ENCODE results near the gene NDUFAF2. TPM values are rescaled to one million over a fixed set of nuclear protein-coding genes. Genes with fewer than 3 reads are reported as not detected.

The NDUFAF2 gene
- total and polyA plus RNA-seq, 2 experiments from 2014 or later: 28.8 to 51.2 TPM

DNA sequence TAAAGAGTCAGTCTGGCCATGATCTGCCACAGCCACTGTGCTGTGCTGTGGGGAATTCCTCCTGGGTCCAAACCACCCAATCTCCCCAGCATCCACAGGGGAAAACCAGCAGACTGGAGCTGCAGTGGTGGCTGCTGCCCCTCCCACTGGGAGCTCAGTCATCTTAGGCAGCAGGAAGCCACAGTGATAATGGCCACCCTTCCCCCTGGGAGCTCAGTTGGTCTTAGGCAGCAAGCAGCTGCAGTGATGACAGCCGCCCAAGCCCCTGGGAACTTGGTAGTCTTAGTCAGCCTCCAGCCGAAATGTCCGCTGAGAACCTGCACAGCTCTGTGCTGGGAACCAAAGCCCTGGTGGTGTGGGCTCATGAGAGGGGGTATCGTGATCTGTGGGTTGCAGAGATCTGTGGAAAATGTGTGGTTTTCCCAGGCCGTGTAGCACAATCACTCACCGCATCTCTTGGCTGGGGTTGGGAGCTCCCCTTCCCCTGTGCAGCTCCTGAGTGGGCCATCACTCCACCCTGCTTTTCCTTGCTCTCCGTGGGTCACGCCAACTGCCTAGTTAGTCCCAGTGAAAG, 255.7 kb downstream of the NDUFAF2 start:
- no peaks in the 10 kb centered on the region for H3K4me1 ChIP-seq (ENCODE audit: low read depth)
- no peak overlapping the region for H3K27ac ChIP-seq
- DNase-seq (ENCODE audit: low read depth in 1 of 2, low spot score in 1 of 2): peak in 1 of 2 donors; percentile 55
- H3K27me3 ChIP-seq: no peaks in the 10 kb centered on the region
- no peaks in the 10 kb centered on the region for H3K9me3 ChIP-seq (ENCODE audit: low read depth)
- TF ChIP-seq, protein P1, sequence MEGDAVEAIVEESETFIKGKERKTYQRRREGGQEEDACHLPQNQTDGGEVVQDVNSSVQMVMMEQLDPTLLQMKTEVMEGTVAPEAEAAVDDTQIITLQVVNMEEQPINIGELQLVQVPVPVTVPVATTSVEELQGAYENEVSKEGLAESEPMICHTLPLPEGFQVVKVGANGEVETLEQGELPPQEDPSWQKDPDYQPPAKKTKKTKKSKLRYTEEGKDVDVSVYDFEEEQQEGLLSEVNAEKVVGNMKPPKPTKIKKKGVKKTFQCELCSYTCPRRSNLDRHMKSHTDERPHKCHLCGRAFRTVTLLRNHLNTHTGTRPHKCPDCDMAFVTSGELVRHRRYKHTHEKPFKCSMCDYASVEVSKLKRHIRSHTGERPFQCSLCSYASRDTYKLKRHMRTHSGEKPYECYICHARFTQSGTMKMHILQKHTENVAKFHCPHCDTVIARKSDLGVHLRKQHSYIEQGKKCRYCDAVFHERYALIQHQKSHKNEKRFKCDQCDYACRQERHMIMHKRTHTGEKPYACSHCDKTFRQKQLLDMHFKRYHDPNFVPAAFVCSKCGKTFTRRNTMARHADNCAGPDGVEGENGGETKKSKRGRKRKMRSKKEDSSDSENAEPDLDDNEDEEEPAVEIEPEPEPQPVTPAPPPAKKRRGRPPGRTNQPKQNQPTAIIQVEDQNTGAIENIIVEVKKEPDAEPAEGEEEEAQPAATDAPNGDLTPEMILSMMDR (IDR thresholded peaks at IDR 0.05; ENCODE audit: low read depth, low read length): no peak
- H3K4me3 ChIP-seq: no peak overlapping the region
- H3K36me3 ChIP-seq: no peaks in the 10 kb centered on the region

GRCh38 chr5:61202213-61202612, 257.2 kb downstream of the NDUFAF2 start:
- H3K36me3 ChIP-seq: no peaks in the 10 kb centered on the region
- no peaks in the 10 kb centered on the region for H3K9me3 ChIP-seq (ENCODE audit: low read depth)
- no peak overlapping the region for H3K4me3 ChIP-seq
- DNase-seq (ENCODE audit: low read depth in 1 of 2, low spot score in 1 of 2): no peak
- H3K4me1 ChIP-seq (ENCODE audit: low read depth): no peaks in the 10 kb centered on the region
- H3K27me3 ChIP-seq: no peaks in the 10 kb centered on the region
- H3K27ac ChIP-seq: no peak overlapping the region
- TF ChIP-seq, protein P1 (IDR thresholded peaks at IDR 0.05; ENCODE audit: low read depth, low read length): no peak

Other genes starting within 250 kb of the NDUFAF2 start
- gene DEPDC1B, start 245.0 kb upstream of the NDUFAF2 start, total RNA-seq: 1.6 and 15.7 TPM in 2 replicates
- 1.8 and 20.8 TPM in 2 replicates for gene DEPDC1B, start 245.0 kb upstream of the NDUFAF2 start, polyA plus RNA-seq
- gene ELOVL7, start 100.9 kb upstream of the NDUFAF2 start, total RNA-seq: 0.14 and 0.42 TPM in 2 replicates
- 0.64 and 1.6 TPM in 2 replicates for gene ELOVL7, start 100.9 kb upstream of the NDUFAF2 start, polyA plus RNA-seq
- 9.7 and 23.9 TPM in 2 replicates for gene ERCC8, start 135 bp upstream of the NDUFAF2 start, total RNA-seq
- gene ERCC8, start 135 bp upstream of the NDUFAF2 start, polyA plus RNA-seq: 17.6 and 19.1 TPM in 2 replicates
- 34.3 and 36.0 TPM in 2 replicates for gene SMIM15, start 217.3 kb downstream of the NDUFAF2 start, total RNA-seq
- gene SMIM15, start 217.3 kb downstream of the NDUFAF2 start, polyA plus RNA-seq: 32.8 and 42.0 TPM in 2 replicates